Measurements from ENCODE around the gene ADCY5.

The ADCY5 gene

GRCh38 chr3:123416647-123417046 lies 32.2 kb downstream of the ADCY5 start:
- Histone ChIP-seq H3K36me3 (ENCODE audit: insufficient read depth, low read length) (no peaks in the 10 kb centered on the region), H2AFZ (ENCODE audit: low read length) (no peak overlapping the region), H3K9me2 (ENCODE audit: low read depth, low read length) (no peaks in the 10 kb centered on the region), H3K9ac (ENCODE audit: low read length) (no peak overlapping the region), H3K4me2 (ENCODE audit: low read length) (no peak overlapping the region), H3K27ac (ENCODE audit: low read depth, low read length, poor library complexity, severe bottlenecking) (no peak overlapping the region), H4K20me1 (ENCODE audit: insufficient read depth, low read length) (no peaks in the 10 kb centered on the region), H3K79me2 (ENCODE audit: insufficient read depth, low read length) (no peaks in the 10 kb centered on the region), H3K4me3 (ENCODE audit: low read depth, low read length, poor library complexity, severe bottlenecking) (no peak overlapping the region), H3F3A (ENCODE audit: insufficient read depth, low read length) (no peaks in the 10 kb centered on the region), H3K27me3 (ENCODE audit: insufficient read depth, low read length) (peaks cover 23% of the 10 kb centered on the region), H3K4me1 (ENCODE audit: insufficient read depth, low read length, severe bottlenecking) (no peaks in the 10 kb centered on the region), H3K9me3 (ENCODE audit: low read length) (no peaks in the 10 kb centered on the region)
- TF ChIP-seq EZH2 (IDR thresholded peaks at IDR 0.05; ENCODE audit: borderline replicate concordance, low read length) = no peak
- TF ChIP-seq CTCF (IDR thresholded peaks at IDR 0.05; ENCODE audit: low read length) = no peak

GRCh38 chr3:123416173-123416572 lies 32.7 kb downstream of the ADCY5 start:
- Histone ChIP-seq H3K4me1 (ENCODE audit: insufficient read depth, low read length, severe bottlenecking) (no peaks in the 10 kb centered on the region), H3K9ac (ENCODE audit: low read length) (no peak overlapping the region), H3K9me2 (ENCODE audit: low read depth, low read length) (no peaks in the 10 kb centered on the region), H3K36me3 (ENCODE audit: insufficient read depth, low read length) (no peaks in the 10 kb centered on the region), H3K4me3 (ENCODE audit: low read depth, low read length, poor library complexity, severe bottlenecking) (no peak overlapping the region), H3K4me2 (ENCODE audit: low read length) (no peak overlapping the region), H3K9me3 (ENCODE audit: low read length) (no peaks in the 10 kb centered on the region), H3K79me2 (ENCODE audit: insufficient read depth, low read length) (no peaks in the 10 kb centered on the region), H3K27me3 (ENCODE audit: insufficient read depth, low read length) (peaks cover 20% of the 10 kb centered on the region), H3F3A (ENCODE audit: insufficient read depth, low read length) (no peaks in the 10 kb centered on the region), H2AFZ (ENCODE audit: low read length) (no peak overlapping the region), H3K27ac (ENCODE audit: low read depth, low read length, poor library complexity, severe bottlenecking) (no peak overlapping the region), H4K20me1 (ENCODE audit: insufficient read depth, low read length) (no peaks in the 10 kb centered on the region)
- TF ChIP-seq EZH2 (IDR thresholded peaks at IDR 0.05; ENCODE audit: borderline replicate concordance, low read length) = no peak
- no peak for TF ChIP-seq CTCF (IDR thresholded peaks at IDR 0.05; ENCODE audit: low read length)

GRCh38 chr3:123414973-123415775 lies 33.7 kb downstream of the ADCY5 start:
- H3K27me3 ChIP-seq (ENCODE audit: insufficient read depth, low read length) = peaks cover 15% of the 10 kb centered on the region
- no peaks in the 10 kb centered on the region for H3K79me2 ChIP-seq (ENCODE audit: insufficient read depth, low read length)
- no peak overlapping the region for H3K27ac ChIP-seq (ENCODE audit: low read depth, low read length, poor library complexity, severe bottlenecking)
- H3K9ac ChIP-seq (ENCODE audit: low read length) = no peak overlapping the region
- H3K4me2 ChIP-seq (ENCODE audit: low read length) = no peak overlapping the region
- H4K20me1 ChIP-seq (ENCODE audit: insufficient read depth, low read length) = no peaks in the 10 kb centered on the region
- TF ChIP-seq CTCF (IDR thresholded peaks at IDR 0.05; ENCODE audit: low read length) (no peak), EZH2 (IDR thresholded peaks at IDR 0.05; ENCODE audit: borderline replicate concordance, low read length) (no peak)
- no peaks in the 10 kb centered on the region for H3K36me3 ChIP-seq (ENCODE audit: insufficient read depth, low read length)
- no peaks in the 10 kb centered on the region for H3K9me3 ChIP-seq (ENCODE audit: low read length)
- no peaks in the 10 kb centered on the region for H3K9me2 ChIP-seq (ENCODE audit: low read depth, low read length)
- H3F3A ChIP-seq (ENCODE audit: insufficient read depth, low read length) = no peaks in the 10 kb centered on the region
- no peak overlapping the region for H3K4me3 ChIP-seq (ENCODE audit: low read depth, low read length, poor library complexity, severe bottlenecking)
- no peak overlapping the region for H2AFZ ChIP-seq (ENCODE audit: low read length)
- H3K4me1 ChIP-seq (ENCODE audit: insufficient read depth, low read length, severe bottlenecking) = no peaks in the 10 kb centered on the region

All from OCI-LY1 (cell line).